Chondrocyte (in vitro differentiated cells): ENCODE measurements around the gene ID3. TPM values are rescaled to one million over a fixed set of nuclear protein-coding genes. Genes with fewer than 3 reads are reported as not detected.

ENCODE experiments used
- DNase-seq: peaks from one replicate; pipeline ENCODE4 v3.0.0; 2021; ENCODE audit warnings: mixed read lengths, low spot score
- H3K27ac Mint-ChIP-seq: one replicate; pipeline ENCODE4 v1.8.0; 2021; ENCODE audit warnings: mild to moderate bottlenecking, moderate library complexity, mixed read lengths; ENCODE audit not compliant: unreplicated experiment
- H3K27me3 Mint-ChIP-seq: 2 replicates; pipeline ENCODE4 v1.8.0; 2021; ENCODE audit warnings: low read depth, mixed read lengths
- H3K36me3 Mint-ChIP-seq: 2 replicates; pipeline ENCODE4 v1.8.0; 2021; ENCODE audit warnings: low read depth, mixed read lengths
- H3K4me1 Mint-ChIP-seq: 2 replicates; pipeline ENCODE4 v1.8.0; 2021; ENCODE audit warnings: low read depth, mild to moderate bottlenecking, mixed read lengths
- H3K4me3 Mint-ChIP-seq: one replicate; pipeline ENCODE4 v1.8.0; 2021; ENCODE audit warnings: mild to moderate bottlenecking, moderate library complexity, mixed read lengths; ENCODE audit not compliant: unreplicated experiment
- H3K9me3 Mint-ChIP-seq: 2 replicates; pipeline ENCODE4 v1.8.0; 2021; ENCODE audit warnings: low read depth, mixed read lengths
- CTCF ChIP-seq: fragments of 200-600 bp; sonication (generic); IDR thresholded peaks from 2 replicates; pipeline ENCODE4 v1.5.0; 2021; ENCODE audit warnings: antibody characterized with exemption, mild to moderate bottlenecking, moderate library complexity
- total RNA-seq: library from RNA; stranded (reverse); gene quantifications from 3 replicates; pipeline ENCODE4 v1.2.1, GENCODE V29; 2021

Gene ID3
- total RNA-seq, 1 donor from 2014 or later: 81.8 TPM

GRCh38 chr1:23600283-23600682 is 41.0 kb upstream of the ID3 start:
- no peak for TF ChIP-seq CTCF
- Mint-ChIP-seq H3K4me1 (peaks cover 12% of the 10 kb centered on the region), H3K4me3 (no peak overlapping the region), H3K27ac (no peak overlapping the region), H3K27me3 (no peaks in the 10 kb centered on the region), H3K9me3 (no peaks in the 10 kb centered on the region), H3K36me3 (no peaks in the 10 kb centered on the region)
- DNase-seq: no peak

- no peak for TF ChIP-seq CTCF
- H3K36me3 Mint-ChIP-seq: no peaks in the 10 kb centered on the region
- no peak for DNase-seq
- no peak overlapping the region for H3K27ac Mint-ChIP-seq
- no peaks in the 10 kb centered on the region for H3K9me3 Mint-ChIP-seq
- peaks cover 15% of the 10 kb centered on the region for H3K4me1 Mint-ChIP-seq
- H3K27me3 Mint-ChIP-seq: no peaks in the 10 kb centered on the region
- H3K4me3 Mint-ChIP-seq: no peak overlapping the region
These were observed 39.8 kb upstream of the ID3 start for GRCh38 chr1:23599125-23599524.

GRCh38 chr1:23598424-23598823 is 39.1 kb upstream of the ID3 start:
- DNase-seq: no peak
- no peak overlapping the region for H3K4me3 Mint-ChIP-seq
- H3K4me1 Mint-ChIP-seq: peaks cover 20% of the 10 kb centered on the region
- H3K9me3 Mint-ChIP-seq: no peaks in the 10 kb centered on the region
- H3K27me3 Mint-ChIP-seq: no peaks in the 10 kb centered on the region
- H3K36me3 Mint-ChIP-seq: no peaks in the 10 kb centered on the region
- no peak overlapping the region for H3K27ac Mint-ChIP-seq
- no peak for TF ChIP-seq CTCF

GRCh38 chr1:23597635-23598388 is 38.5 kb upstream of the ID3 start:
- Mint-ChIP-seq H3K4me3 (no peak overlapping the region), H3K27me3 (no peaks in the 10 kb centered on the region), H3K27ac (no peak overlapping the region), H3K9me3 (no peaks in the 10 kb centered on the region), H3K4me1 (peaks cover 24% of the 10 kb centered on the region), H3K36me3 (no peaks in the 10 kb centered on the region)
- DNase-seq: no peak
- TF ChIP-seq CTCF: no peak

- H3K27me3 Mint-ChIP-seq: no peaks in the 10 kb centered on the region
These were observed 37.4 kb upstream of the ID3 start for GRCh38 chr1:23596382-23597358.

More at GRCh38 chr1:23596382-23597358, 37.4 kb upstream of the ID3 start:
- H3K4me3 Mint-ChIP-seq: no peak overlapping the region
- H3K4me1 Mint-ChIP-seq: peaks cover 32% of the 10 kb centered on the region
- no peak for TF ChIP-seq CTCF
- no peaks in the 10 kb centered on the region for H3K9me3 Mint-ChIP-seq
- H3K36me3 Mint-ChIP-seq: no peaks in the 10 kb centered on the region
- H3K27ac Mint-ChIP-seq: no peak overlapping the region
- DNase-seq: no peak
